Suprapubic skin (tissue), 4 donors: ENCODE measurements around the gene NAA80. TPM values are rescaled to one million over a fixed set of nuclear protein-coding genes. Genes with fewer than 3 reads are reported as not detected.

Experiments
- DNase-seq, 2 donors: peaks; one replicate each; pipeline ENCODE4 v3.0.0-alpha.2; 2019; ENCODE audit warnings: low spot score in 2 of 2
- H3K27ac ChIP-seq: fragments of 200-600 bp; sonication (generic); one replicate; pipeline ENCODE4 v1.5.1; 2019
- H3K27me3 ChIP-seq: fragments of 200-600 bp; sonication (generic); one replicate; pipeline ENCODE4 v1.5.1; 2019
- H3K36me3 ChIP-seq: fragments of 200-600 bp; sonication (generic); one replicate; pipeline ENCODE4 v1.5.1; 2019
- H3K4me1 ChIP-seq: fragments of 200-600 bp; sonication (generic); one replicate; pipeline ENCODE4 v1.5.1; 2019
- H3K4me3 ChIP-seq: fragments of 200-600 bp; sonication (generic); one replicate; pipeline ENCODE4 v1.5.1; 2019; ENCODE audit warnings: mild to moderate bottlenecking
- H3K9me3 ChIP-seq: fragments of 200-600 bp; sonication (generic); one replicate; pipeline ENCODE4 v1.5.1; 2019
- CTCF ChIP-seq, 2 donors: fragments of 200-600 bp in 1 of 2; fragments of 450-650 bp in 1 of 2; sonication (generic) in 1 of 2; IDR thresholded peaks; one replicate each; pipeline ENCODE4 v1.5.1; 2016 to 2019; ENCODE audit warnings: antibody characterized with exemption in 2 of 2, mild to moderate bottlenecking in 1 of 2, moderate library complexity in 1 of 2
- EP300 ChIP-seq: sonication (generic); formaldehyde crosslinking; IDR thresholded peaks from one replicate; pipeline ENCODE4 v1.6.1; 2017; ENCODE audit warnings: antibody characterized with exemption
- POLR2A ChIP-seq, 2 donors: fragments of 450-650 bp; IDR thresholded peaks; one replicate each; pipeline ENCODE4 v1.6.1; 2017; ENCODE audit warnings: antibody characterized with exemption in 2 of 2, mild to moderate bottlenecking in 2 of 2, moderate library complexity in 2 of 2
- POLR2AphosphoS5 ChIP-seq, 3 donors: sonication (generic); formaldehyde crosslinking; IDR thresholded peaks; one replicate each; pipeline ENCODE4 v1.6.1; 2017; ENCODE audit warnings: antibody characterized with exemption in 3 of 3
- WGBS: methylation state at CpG from one replicate; pipeline ENCODE4 v1.1.5; 2018; 5-methylcytosine and 5-hydroxymethylcytosine counted together
- total RNA-seq, 4 donors: library from RNA; depleted of rRNA; stranded (reverse); fragments of >200 nt; gene quantifications; one replicate each; pipeline ENCODE4 v1.1.0, GENCODE V29; 2016

Gene NAA80
- total RNA-seq, 4 donors from 2014 or later = 19.5 to 23.4 (median 20.3) TPM

DNA sequence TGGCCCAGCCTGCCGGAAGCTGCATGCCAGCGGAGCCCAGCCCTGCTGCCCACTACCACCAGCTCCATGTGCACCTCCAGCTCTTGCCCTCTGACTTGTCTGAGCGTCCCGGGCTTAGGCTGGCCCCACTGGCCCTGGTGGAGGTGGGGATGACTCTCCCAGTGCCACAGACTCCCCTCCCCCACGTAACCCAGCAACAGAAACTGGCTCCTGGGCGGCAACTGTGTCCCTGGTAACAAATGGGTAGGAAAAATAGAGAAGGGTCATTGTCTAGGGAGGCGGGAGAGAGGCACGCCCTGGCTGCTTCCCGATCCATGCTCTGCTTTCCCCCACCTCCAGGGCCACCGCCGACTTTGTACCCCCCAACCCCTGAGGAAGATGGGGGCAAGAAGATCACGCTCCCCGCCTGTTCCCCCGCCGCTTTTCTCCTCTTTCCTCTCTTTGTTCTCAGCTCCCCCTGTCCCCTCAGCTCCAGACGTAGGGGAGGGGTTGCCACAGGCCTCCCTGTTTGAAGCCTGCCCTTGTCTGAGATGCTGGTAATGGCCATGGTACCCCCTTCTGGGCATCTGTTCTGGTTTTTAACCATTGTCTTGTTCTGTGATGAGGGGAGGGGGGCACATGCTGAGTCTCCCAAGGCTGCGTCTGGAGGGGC lies 41.0 kb downstream of the NAA80 start:
- Histone ChIP-seq H3K27ac (peak overlapping the region; percentile 45), H3K4me1 (peaks cover 60% of the 10 kb centered on the region), H3K36me3 (peaks cover 26% of the 10 kb centered on the region), H3K27me3 (no peaks in the 10 kb centered on the region), H3K4me3 (no peak overlapping the region), H3K9me3 (no peaks in the 10 kb centered on the region)
- WGBS = 83% methylated on average over 15 of the region's 17 CpGs
- no peak for TF ChIP-seq POLR2A (IDR thresholded peaks at IDR 0.05)
- TF ChIP-seq CTCF (IDR thresholded peaks at IDR 0.05) = no peak
- no peak for TF ChIP-seq EP300
- no peak for TF ChIP-seq POLR2AphosphoS5 (IDR thresholded peaks at IDR 0.05)
- no peak for DNase-seq

DNA sequence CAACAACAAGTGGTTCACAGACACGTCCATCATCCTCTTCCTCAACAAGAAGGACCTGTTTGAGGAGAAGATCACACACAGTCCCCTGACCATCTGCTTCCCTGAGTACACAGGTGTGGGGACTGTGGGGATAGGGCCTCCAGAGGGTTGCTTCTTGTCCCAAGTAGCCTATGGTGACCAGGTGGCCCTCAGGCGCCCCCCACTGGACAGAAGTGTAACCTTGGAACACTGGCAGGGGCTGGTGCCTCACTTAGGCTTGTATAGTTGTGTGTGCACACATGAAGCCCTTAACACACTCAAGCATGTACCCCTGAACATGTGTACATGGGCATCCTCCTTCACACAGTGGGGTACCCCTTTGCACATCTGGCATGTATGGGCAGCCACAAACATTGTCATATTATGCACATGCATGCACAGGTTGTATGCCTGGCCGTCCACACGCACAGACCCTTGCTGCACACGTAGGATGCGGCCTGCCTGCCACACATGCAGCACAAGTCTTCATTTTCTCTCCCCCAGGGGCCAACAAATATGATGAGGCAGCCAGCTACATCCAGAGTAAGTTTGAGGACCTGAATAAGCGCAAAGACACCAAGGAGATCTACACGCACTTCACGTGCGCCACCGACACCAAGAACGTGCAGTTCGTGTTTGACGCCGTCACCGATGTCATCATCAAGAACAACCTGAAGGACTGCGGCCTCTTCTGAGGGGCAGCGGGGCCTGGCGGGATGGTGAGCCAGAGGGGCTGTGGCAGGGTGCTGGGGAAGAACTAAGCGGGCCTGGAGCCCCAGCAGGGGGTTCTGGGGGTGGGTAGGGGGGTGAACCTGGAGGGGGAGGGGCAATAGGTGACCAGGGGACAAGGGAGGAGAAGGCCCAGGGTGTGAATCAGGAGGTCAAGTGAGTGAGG lies 42.0 kb downstream of the NAA80 start:
- peaks cover 34% of the 10 kb centered on the region for H3K36me3 ChIP-seq
- DNase-seq = no peak
- H3K27me3 ChIP-seq = no peaks in the 10 kb centered on the region
- no peaks in the 10 kb centered on the region for H3K9me3 ChIP-seq
- TF ChIP-seq POLR2A (IDR thresholded peaks at IDR 0.05) (no peak), CTCF (IDR thresholded peaks at IDR 0.05) (peak; percentile 13 to 32)
- peaks cover 60% of the 10 kb centered on the region for H3K4me1 ChIP-seq
- peak overlapping the region; percentile 29 for H3K27ac ChIP-seq
- 86% methylated on average over 16 of the region's 20 CpGs for whole genome bisulfite sequencing
- H3K4me3 ChIP-seq = no peak overlapping the region

GRCh38 chr3:50255251-50255615 lies 44.0 kb downstream of the NAA80 start:
- H3K9me3 ChIP-seq = no peaks in the 10 kb centered on the region
- TF ChIP-seq CTCF (IDR thresholded peaks at IDR 0.05) = no peak
- TF ChIP-seq EP300 = no peak
- no peak for TF ChIP-seq POLR2AphosphoS5 (IDR thresholded peaks at IDR 0.05)
- no peak for TF ChIP-seq POLR2A (IDR thresholded peaks at IDR 0.05)
- 42% methylated on average over 4 of the region's 9 CpGs for WGBS
- H3K36me3 ChIP-seq = peaks cover 39% of the 10 kb centered on the region
- H3K4me3 ChIP-seq = no peak overlapping the region
- H3K4me1 ChIP-seq = peaks cover 65% of the 10 kb centered on the region
- no peak for DNase-seq
- H3K27ac ChIP-seq = peak overlapping the region; percentile 79
- H3K27me3 ChIP-seq = no peaks in the 10 kb centered on the region

GRCh38 chr3:50254577-50255250 lies 44.5 kb downstream of the NAA80 start:
- DNase-seq = peak in 1 of 2 donors; percentile 87
- TF ChIP-seq POLR2AphosphoS5 (IDR thresholded peaks at IDR 0.05) (no peak), EP300 (no peak), POLR2A (IDR thresholded peaks at IDR 0.05) (no peak), CTCF (IDR thresholded peaks at IDR 0.05) (no peak)
- no peak overlapping the region for H3K4me3 ChIP-seq
- no peaks in the 10 kb centered on the region for H3K9me3 ChIP-seq
- H3K4me1 ChIP-seq = peaks cover 65% of the 10 kb centered on the region
- peaks cover 39% of the 10 kb centered on the region for H3K36me3 ChIP-seq
- peak overlapping the region; percentile 79 for H3K27ac ChIP-seq
- WGBS = 61% methylated on average over 8 of the region's 8 CpGs
- H3K27me3 ChIP-seq = no peaks in the 10 kb centered on the region

DNA sequence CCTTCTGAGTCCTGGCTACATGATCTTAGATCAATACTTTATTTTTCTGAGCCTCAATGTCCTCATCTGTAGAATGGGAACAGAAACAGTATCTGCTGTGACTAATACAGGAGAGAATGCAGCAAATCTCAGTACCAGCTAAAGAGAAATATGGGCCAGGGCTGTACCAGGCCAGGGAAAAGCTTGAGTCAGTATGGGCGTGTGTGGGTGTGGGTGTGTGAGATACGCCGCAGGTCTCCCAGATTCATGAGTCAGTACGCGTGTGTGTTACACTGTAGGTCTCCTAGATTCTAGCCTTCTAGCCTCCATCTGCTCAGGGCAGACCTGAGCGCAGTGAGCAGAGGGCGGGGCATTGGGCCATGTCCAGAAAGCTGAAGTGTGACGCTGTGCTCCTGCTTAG lies 48.0 kb downstream of the NAA80 start:
- TF ChIP-seq EP300 (no peak), CTCF (IDR thresholded peaks at IDR 0.05) (no peak), POLR2AphosphoS5 (IDR thresholded peaks at IDR 0.05) (no peak), POLR2A (IDR thresholded peaks at IDR 0.05) (no peak)
- Histone ChIP-seq H3K4me1 (peaks cover 80% of the 10 kb centered on the region), H3K9me3 (no peaks in the 10 kb centered on the region), H3K27me3 (no peaks in the 10 kb centered on the region), H3K27ac (peak overlapping the region; percentile 60), H3K4me3 (no peak overlapping the region), H3K36me3 (peaks cover 16% of the 10 kb centered on the region)
- DNase-seq = no peak
- WGBS = 38% methylated on average over 8 of the region's 8 CpGs
